DMS53 (cell line): ENCODE results near the gene LCE3B.

ENCODE experiments used
- DNase-seq: peaks from one replicate; lab custom pipeline; 2025; lab: John Stamatoyannopoulos, UW

Gene LCE3B

DNA sequence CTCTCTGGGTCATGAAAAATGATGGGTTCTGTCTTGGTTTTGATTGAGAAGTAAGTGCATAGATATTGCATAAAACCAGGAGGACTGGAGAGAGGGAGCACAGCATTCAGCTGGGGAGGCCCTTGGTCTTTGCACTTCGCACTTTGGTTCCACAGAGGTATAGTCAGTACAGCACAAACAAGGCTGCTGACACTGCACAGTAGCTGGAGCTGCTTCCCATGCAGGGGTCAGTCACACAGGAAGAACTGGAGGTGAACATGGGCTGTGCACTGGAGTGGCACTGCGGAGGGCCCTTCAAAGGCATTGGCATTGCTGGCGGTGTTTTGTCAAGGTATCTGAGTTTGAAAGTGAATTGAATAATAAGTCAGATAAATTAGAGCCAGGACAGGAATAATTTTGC lies 45.0 kb downstream of the LCE3B start:
- no peak for DNase-seq

DNA sequence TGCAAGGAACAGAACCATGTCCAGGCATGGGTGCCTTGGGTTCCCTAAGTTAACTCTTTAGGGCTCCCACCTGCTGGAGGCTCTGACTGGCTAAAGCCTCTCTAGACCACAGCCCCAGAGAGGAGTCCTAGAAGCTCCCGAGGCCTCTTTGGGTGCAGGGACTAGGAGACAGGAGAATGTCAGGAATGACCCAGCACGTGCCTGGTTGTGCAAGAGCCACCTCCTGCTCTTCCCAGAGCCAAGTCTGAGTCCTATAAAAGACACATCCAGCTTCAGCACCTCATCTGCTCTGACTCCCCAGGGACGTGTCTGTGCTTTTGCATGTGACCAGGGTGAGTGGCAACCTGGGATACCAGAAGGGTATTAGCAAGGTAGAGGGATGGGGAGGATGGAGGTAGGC lies 49.5 kb downstream of the LCE3B start, which contains the start of gene LCE2D:
TSS of gene LCE2D (plus strand) at position 283 of the 400 bp plus-strand sequence. CDS start 726 bp downstream, outside the sequence.
- no peak for DNase-seq
